Fibroblast of lung (primary cell): ENCODE results near the gene TMC1. TPM values are rescaled to one million over a fixed set of nuclear protein-coding genes. Genes with fewer than 3 reads are reported as not detected.

Experiments used
- DNase-seq, 2 donors: peaks; one replicate each; pipeline versions ENCODE4 v3.0.0 to v3.0.0-alpha.2; 2010; ENCODE audit warnings: low read depth in 2 of 2
- H2AFZ ChIP-seq: 2 replicates; pipeline ENCODE4 v1.5.1; 2012; ENCODE audit warnings: low read length, control low read depth, inconsistent platforms
- H3K27ac ChIP-seq: 2 replicates; pipeline ENCODE4 v1.5.1; 2011; ENCODE audit warnings: low read length, control low read depth; ENCODE audit not compliant: insufficient read depth
- H3K27me3 ChIP-seq: 2 replicates; pipeline ENCODE4 v1.5.1; 2011; ENCODE audit warnings: mild to moderate bottlenecking, low read length; ENCODE audit not compliant: control insufficient read depth, insufficient read depth
- H3K36me3 ChIP-seq: 2 replicates; pipeline ENCODE4 v1.5.1; 2011; ENCODE audit warnings: low read length; ENCODE audit not compliant: control insufficient read depth, insufficient read depth
- H3K4me1 ChIP-seq: 2 replicates; pipeline ENCODE4 v1.5.1; 2011; ENCODE audit warnings: low read length; ENCODE audit not compliant: control insufficient read depth, insufficient read depth; ENCODE audit errors: extremely low read depth
- H3K4me2 ChIP-seq: 2 replicates; pipeline ENCODE4 v1.5.1; 2011; ENCODE audit warnings: low read length, control low read depth; ENCODE audit not compliant: insufficient read depth; ENCODE audit errors: extremely low read depth
- H3K4me3 ChIP-seq, 4 experiments: fragments of 200-600 bp in 1 of 4; sonication (generic) in 1 of 4; replicated peaks in 1 of 4; 2 replicates each; pipeline ENCODE4 v1.5.1; 2011 to 2016; ENCODE audit warnings: low read length in 4 of 4, low read depth in 3 of 4, mild to moderate bottlenecking in 3 of 4, control low read depth in 2 of 4, inconsistent platforms in 1 of 4, mixed read lengths in 1 of 4; ENCODE audit not compliant: insufficient read depth in 1 of 4; ENCODE audit errors: control extremely low read depth in 1 of 4
- H3K79me2 ChIP-seq: 2 replicates; pipeline ENCODE4 v1.5.1; 2012; ENCODE audit warnings: mild to moderate bottlenecking, low read length, inconsistent platforms; ENCODE audit not compliant: control insufficient read depth, insufficient read depth
- H3K9ac ChIP-seq: 2 replicates; pipeline ENCODE4 v1.5.1; 2011; ENCODE audit warnings: mild to moderate bottlenecking, low read length, control low read depth; ENCODE audit not compliant: insufficient read depth
- H3K9me3 ChIP-seq: 2 replicates; pipeline ENCODE4 v1.5.1; 2012; ENCODE audit warnings: low read depth, low read length; ENCODE audit not compliant: control insufficient read depth, insufficient read depth
- H4K20me1 ChIP-seq: 2 replicates; pipeline ENCODE4 v1.5.1; 2011; ENCODE audit warnings: low read length; ENCODE audit not compliant: control insufficient read depth, insufficient read depth; ENCODE audit errors: extremely low read depth
- EZH2 ChIP-seq: IDR thresholded peaks from 2 replicates; pipeline ENCODE4 v1.5.1; 2012; ENCODE audit warnings: low read length, control low read depth, mild to moderate bottlenecking; ENCODE audit errors: missing control alignments
- polyA plus RNA-seq, 2 donors: library from polyadenylated mRNA; depleted of rRNA in 1 of 2; stranded (reverse) in 1 of 2; unstranded in 1 of 2; fragments of >200 nt; gene quantifications; 2 replicates each; pipeline ENCODE4 v1.2.1, GENCODE V29; 2011 to 2012; ENCODE audit warnings: missing spikeins in 1 of 2
- total RNA-seq: library from RNA; depleted of rRNA; stranded (reverse); fragments of >200 nt; gene quantifications from 2 replicates; pipeline ENCODE4 v1.2.1, GENCODE V29; 2014
- TF ChIP-seq, protein P1 (sequence below), 2 donors: IDR thresholded peaks in 1 of 2; conservative IDR thresholded peaks in 1 of 2; 1 replicate in 1 of 2; 2 replicates in 1 of 2; pipeline ENCODE4 v1.5.1; 2011 to 2012; ENCODE audit warnings: low read length in 2 of 2, control low read depth in 1 of 2, inconsistent platforms in 1 of 2, low read depth in 1 of 2, mild to moderate bottlenecking in 1 of 2

Gene TMC1
- total and polyA plus RNA-seq, 2 donors (not counting 1 experiment from before 2014, with no cell fraction given) = 0.27 to 0.33 TPM

DNA sequence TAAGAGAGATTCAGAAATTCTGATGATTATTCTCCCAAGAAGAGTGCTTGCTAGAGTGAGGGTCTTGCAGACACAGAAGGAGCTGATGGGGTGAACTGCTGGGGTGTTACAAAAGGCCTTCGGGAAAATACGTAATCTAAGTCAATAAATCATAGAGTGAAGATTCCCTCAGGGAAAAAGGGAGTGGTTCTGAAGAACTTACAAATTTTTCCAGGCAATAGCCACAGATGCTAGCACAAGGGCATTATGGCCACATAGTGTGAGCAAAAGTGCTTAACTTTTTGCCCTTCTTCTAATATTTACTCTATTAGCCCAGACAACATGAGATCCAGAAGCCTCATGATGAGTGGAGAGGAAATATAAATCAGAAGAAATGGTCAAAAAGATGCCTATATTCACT is 137.3 kb downstream of the TMC1 start:
- no peak overlapping the region for H3K9ac ChIP-seq
- H3K36me3 ChIP-seq = no peaks in the 10 kb centered on the region
- no peak for DNase-seq
- H3K27ac ChIP-seq = no peak overlapping the region
- no peak overlapping the region for H3K4me3 ChIP-seq
- TF ChIP-seq, protein P1, sequence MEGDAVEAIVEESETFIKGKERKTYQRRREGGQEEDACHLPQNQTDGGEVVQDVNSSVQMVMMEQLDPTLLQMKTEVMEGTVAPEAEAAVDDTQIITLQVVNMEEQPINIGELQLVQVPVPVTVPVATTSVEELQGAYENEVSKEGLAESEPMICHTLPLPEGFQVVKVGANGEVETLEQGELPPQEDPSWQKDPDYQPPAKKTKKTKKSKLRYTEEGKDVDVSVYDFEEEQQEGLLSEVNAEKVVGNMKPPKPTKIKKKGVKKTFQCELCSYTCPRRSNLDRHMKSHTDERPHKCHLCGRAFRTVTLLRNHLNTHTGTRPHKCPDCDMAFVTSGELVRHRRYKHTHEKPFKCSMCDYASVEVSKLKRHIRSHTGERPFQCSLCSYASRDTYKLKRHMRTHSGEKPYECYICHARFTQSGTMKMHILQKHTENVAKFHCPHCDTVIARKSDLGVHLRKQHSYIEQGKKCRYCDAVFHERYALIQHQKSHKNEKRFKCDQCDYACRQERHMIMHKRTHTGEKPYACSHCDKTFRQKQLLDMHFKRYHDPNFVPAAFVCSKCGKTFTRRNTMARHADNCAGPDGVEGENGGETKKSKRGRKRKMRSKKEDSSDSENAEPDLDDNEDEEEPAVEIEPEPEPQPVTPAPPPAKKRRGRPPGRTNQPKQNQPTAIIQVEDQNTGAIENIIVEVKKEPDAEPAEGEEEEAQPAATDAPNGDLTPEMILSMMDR (conservative IDR thresholded peaks at IDR 0.05 in 1 of 2, IDR thresholded peaks at IDR 0.05 in 1 of 2; ENCODE audit: low read depth in 1 of 2, low read length in 2 of 2) = no peak
- H3K4me1 ChIP-seq = no peaks in the 10 kb centered on the region
- no peaks in the 10 kb centered on the region for H3K79me2 ChIP-seq
- no peaks in the 10 kb centered on the region for H3K27me3 ChIP-seq
- H3K9me3 ChIP-seq = no peaks in the 10 kb centered on the region
- H2AFZ ChIP-seq = no peak overlapping the region
- no peak overlapping the region for H3K4me2 ChIP-seq
- no peaks in the 10 kb centered on the region for H4K20me1 ChIP-seq

DNA sequence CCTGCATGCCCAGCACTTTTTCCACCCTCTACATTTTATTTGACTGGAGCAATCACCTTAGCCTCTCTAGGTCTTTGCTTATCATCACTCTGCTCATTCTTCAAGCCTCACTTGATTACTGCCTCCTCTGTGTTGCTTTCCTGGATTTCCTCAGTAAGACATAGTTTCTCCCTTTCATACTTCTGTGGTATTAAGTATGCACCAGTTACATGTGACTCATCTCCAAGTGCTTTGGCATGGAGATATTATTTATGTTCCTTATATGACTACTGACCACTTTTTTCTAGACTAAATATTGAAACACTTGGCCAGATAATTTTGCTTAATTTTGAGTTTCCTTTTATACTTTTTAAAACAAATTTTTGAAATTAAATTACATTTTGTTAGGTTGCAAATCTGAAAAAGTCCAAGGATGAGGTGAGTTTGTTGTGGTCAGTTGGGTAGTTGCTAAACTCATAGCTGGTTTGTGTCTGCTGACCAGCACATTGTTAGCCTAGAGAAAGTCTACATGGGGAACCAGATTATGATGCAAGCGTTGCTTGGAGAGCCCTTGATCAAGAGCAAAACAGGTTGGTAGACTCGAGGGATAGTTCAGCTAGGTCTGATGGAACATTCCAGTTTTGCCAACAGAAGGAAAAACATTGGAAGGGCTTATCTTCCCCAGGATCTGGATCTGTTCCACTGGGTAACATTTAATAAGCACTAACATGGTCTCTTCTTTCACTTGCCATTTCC is 140.2 kb downstream of the TMC1 start:
- no peak overlapping the region for H3K9ac ChIP-seq
- no peak overlapping the region for H3K4me2 ChIP-seq
- H3K9me3 ChIP-seq = no peaks in the 10 kb centered on the region
- H3K36me3 ChIP-seq = no peaks in the 10 kb centered on the region
- peak; percentile 41 to 91 for DNase-seq
- H4K20me1 ChIP-seq = no peaks in the 10 kb centered on the region
- no peaks in the 10 kb centered on the region for H3K4me1 ChIP-seq
- H3K27ac ChIP-seq = no peak overlapping the region
- no peaks in the 10 kb centered on the region for H3K27me3 ChIP-seq
- H2AFZ ChIP-seq = no peak overlapping the region
- no peak for TF ChIP-seq EZH2
- TF ChIP-seq, protein P1 (conservative IDR thresholded peaks at IDR 0.05 in 1 of 2, IDR thresholded peaks at IDR 0.05 in 1 of 2; ENCODE audit: low read depth in 1 of 2, low read length in 2 of 2) = no peak
- no peaks in the 10 kb centered on the region for H3K79me2 ChIP-seq
- H3K4me3 ChIP-seq = no peak overlapping the region

DNA sequence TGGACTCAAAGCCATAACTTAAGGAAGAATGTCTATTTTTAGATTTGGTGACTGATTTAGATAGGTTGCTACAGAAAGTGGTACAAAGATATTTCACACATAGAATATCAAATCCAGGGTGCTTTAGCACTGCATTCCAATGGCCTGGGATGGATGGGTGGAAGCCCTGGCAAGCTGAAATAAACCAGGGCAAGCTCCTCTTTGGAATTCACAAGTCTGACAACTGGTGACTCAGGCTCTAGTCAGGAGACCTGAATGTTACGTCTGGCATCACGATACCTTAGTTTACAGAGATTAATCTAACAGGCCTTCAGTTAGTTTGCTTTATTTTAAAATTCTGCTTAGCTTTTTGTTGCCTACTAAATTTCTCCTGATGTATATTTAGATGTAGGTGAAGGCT is 144.0 kb downstream of the TMC1 start:
- Histone ChIP-seq H3K4me2 (no peak overlapping the region), H3K79me2 (no peaks in the 10 kb centered on the region), H3K27ac (no peak overlapping the region), H4K20me1 (no peaks in the 10 kb centered on the region), H3K27me3 (no peaks in the 10 kb centered on the region), H3K4me3 (no peak overlapping the region), H3K9me3 (no peaks in the 10 kb centered on the region), H3K36me3 (no peaks in the 10 kb centered on the region), H2AFZ (no peak overlapping the region), H3K9ac (no peak overlapping the region), H3K4me1 (no peaks in the 10 kb centered on the region)
- DNase-seq = peak in 1 of 2 donors; percentile 88
- TF ChIP-seq EZH2 = no peak
- TF ChIP-seq, protein P1 (conservative IDR thresholded peaks at IDR 0.05 in 1 of 2, IDR thresholded peaks at IDR 0.05 in 1 of 2; ENCODE audit: low read depth in 1 of 2, low read length in 2 of 2) = no peak
